Left forelimb (tissue), 1 donor: ENCODE data around the gene SLC39A5.
"Not testable (repeated sequence)": the region's sequence is repeated elsewhere in the genome, so short reads cannot be mapped to it uniquely, and the experiment has no call there.

ENCODE experiments used
- DNase-seq: peaks from one replicate; pipeline ENCODE4 v3.0.0-alpha.2; 2018; ENCODE audit warnings: low spot score

The SLC39A5 gene

DNA sequence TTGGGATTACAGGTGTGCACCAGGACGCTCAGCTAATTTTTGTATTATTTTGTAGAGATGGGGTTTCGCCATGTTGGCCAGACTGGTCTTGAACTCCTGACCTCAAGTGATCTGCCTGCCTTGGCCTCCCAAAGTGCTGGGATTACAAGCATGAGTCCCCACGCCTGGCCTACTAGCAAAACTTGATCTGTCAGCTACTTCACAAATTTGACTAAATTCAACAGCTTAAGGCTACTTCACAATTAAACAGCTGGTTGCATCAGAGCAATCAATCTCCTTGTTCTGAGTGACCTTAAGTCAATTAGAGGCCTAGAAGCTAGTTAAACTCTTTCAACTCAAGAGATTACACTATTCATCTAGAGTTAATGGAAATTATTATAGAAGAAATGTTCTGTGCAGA, 49.1 kb downstream of the SLC39A5 start:
- no peak for DNase-seq

DNA sequence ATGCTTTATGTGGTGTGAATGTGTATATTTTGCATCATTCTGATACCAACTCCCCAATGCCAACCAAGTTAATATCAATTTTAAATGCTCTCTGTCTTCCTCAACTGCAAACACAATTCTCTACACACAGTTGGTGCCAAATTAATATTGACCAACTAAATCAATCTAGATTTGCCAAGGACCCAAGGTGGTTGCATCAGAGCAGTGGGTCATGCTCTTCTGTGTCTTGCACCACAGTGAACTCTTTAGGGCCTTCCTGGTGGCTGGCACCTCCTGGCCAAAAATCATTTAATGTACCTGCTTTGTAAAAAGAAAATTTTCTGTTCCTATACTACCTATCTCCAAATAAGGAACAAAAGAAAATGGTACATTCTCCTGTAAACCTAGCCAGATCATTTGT, 51.0 kb downstream of the SLC39A5 start:
- DNase-seq, result no peak

DNA sequence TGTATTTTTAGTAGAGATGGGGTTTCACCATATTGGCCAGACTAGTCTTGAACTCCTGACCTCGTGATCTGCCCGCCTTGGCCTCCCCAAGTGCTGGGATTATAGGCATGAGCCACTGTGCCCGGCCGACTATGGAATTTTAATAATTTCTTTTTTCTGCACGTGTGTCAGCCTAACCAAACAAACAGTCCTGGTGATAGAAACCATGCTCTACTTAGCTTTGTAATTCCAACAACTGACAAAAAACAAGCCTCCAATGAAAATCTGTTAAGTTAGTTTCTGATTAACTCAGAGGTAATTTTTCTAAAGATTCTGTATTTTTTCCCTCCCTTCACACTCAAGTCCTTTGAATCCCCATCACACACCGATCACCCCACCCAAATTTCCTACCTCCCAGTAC, 52.2 kb downstream of the SLC39A5 start:
- DNase-seq, result no peak

DNA sequence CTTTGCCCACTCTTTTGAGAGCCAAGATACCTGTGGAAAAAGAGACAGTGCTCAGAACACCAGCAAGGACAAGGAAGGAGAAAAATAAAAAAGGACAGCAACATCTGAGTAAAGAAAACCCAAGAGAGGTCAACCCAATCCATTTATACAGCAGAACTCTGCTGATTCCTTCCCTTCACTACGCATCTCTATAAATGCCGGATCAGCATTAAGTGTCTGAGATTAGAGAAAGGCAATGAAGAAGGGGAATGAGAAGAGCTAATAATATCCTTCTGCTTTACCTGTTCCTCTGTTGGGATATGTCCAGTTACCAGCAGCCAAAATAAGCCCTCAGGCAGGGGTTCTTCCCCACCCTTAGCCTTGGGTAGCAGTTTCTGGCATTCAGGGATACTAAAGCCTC, 52.7 kb downstream of the SLC39A5 start:
- no peak for DNase-seq

GRCh38 chr12:56284263-56284662, 54.4 kb downstream of the SLC39A5 start:
- DNase-seq, result not testable (repeated sequence)

GRCh38 chr12:56286044-56286830, 56.4 kb downstream of the SLC39A5 start:
- DNase-seq, result no peak
